GM03348 (cell line): ENCODE data around the gene BDH2.

Experiments used
- DNase-seq: peaks from one replicate; pipeline ENCODE4 v3.0.0; 2012; ENCODE audit warnings: low spot score

BDH2 gene

GRCh38 chr4:103099691-103100392, at the start of gene BDH2:
Gene BDH2 (minus strand): TSS chr4:103099834. CDS start chr4:103096254, 3,580 bp downstream.
- peak; percentile 67 for DNase-seq

DNA sequence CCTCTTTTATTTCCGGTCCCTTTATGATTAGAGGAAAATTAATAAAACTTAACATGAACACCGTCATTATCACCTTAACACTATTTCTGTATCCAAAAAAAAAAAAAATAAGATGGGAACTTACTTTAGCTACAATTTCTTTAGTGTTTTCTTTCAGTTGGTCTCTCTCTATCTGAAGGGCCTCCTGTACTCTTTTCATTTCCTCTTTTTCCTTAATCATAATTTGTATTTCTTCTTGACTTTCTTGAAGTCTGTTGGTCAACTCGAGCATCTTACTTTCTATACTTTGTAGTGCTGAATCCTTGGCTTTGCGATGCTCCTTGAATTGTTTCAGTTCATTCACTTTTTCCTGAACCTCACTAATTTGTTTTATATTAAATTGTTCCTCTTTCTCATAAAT, 45.3 kb upstream of the BDH2 start:
- no peak for DNase-seq

GRCh38 chr4:103137446-103137827, 37.8 kb upstream of the BDH2 start:
- peak; percentile 4 for DNase-seq

DNA sequence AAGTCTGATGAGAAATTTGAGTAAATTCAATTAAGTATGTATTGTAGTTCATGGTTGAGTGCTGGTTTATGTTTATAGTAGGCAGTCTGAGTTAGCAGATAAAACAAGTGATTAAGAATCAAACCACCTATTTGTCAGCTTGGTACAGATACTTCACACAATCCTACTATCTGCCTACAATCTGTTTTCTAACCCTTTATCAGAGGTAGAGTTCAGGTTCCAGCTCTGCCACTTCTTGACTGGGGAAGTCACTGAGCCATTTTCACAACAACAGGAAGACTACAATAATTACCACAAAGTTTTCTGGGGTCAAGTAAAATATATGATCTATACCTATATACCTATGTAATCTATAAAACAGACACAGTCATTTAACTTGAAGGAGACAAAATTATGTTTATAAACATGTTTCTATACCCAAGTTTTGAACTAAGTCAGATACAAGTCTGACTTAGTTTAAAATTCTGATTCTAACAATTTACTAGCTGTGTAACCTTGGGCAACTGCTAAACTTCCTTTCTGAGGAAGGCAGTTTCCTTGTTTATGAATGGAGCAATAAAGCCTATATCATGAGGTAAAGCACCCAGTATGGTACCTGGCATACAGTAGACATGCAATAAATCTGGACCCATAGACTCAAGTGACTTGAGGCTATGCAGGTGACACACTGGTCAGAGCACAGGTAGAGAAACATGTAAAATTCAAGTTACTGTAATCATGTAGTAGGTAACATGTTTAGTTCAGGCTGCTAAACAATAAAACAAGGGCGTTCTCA, 37.2 kb upstream of the BDH2 start:
- DNase-seq: no peak

GRCh38 chr4:103129174-103129573, 29.5 kb upstream of the BDH2 start:
- no peak for DNase-seq

DNA sequence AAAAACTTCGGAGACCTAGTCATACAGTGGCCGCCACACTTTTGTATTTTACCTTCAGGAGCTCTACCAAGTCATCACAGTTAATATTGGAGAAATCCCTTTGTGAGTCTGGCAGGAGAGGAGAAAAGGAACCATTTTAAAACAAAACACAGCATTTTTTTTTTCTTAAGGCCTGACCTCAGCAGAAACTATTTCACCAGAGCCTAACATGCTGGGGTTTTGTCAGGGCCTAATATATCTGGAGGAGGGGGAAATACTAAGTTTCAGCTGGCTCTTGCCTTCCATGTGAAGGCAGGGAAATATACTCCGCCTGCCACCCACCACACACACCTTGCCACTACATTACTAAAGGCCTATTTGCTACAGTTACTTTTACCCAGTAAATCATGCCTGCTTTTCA, 26.5 kb upstream of the BDH2 start:
- DNase-seq: no peak

GRCh38 chr4:103123114-103123513, 23.5 kb upstream of the BDH2 start:
- DNase-seq: no peak

GRCh38 chr4:103118166-103118565, 18.5 kb upstream of the BDH2 start:
- DNase-seq: no peak

- DNase-seq: no peak
These were observed 12.0 kb upstream of the BDH2 start for GRCh38 chr4:103111598-103111997.

GRCh38 chr4:103108542-103108941, 8.9 kb upstream of the BDH2 start:
- DNase-seq: no peak

GRCh38 chr4:103105558-103106356, 6.1 kb upstream of the BDH2 start:
- no peak for DNase-seq

DNA sequence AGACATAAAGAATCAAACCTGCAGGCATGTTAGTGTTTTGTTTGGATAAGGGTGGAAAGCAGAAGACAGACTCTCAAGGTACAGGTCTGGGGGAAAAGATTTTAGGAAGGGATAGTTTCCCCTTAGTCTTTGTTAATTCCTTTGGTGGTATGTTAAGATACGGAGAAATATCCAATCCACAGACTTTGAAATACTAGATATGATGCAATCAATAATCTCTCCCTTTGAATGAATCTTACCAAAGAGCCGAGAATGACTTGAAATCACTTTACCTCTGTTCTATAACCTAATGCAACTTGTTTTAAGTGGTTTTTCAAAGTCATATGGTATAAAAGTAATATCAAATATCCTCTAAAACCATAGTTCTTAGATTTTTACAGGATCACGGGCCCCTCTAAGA, 5.3 kb upstream of the BDH2 start:
- DNase-seq: no peak

DNA sequence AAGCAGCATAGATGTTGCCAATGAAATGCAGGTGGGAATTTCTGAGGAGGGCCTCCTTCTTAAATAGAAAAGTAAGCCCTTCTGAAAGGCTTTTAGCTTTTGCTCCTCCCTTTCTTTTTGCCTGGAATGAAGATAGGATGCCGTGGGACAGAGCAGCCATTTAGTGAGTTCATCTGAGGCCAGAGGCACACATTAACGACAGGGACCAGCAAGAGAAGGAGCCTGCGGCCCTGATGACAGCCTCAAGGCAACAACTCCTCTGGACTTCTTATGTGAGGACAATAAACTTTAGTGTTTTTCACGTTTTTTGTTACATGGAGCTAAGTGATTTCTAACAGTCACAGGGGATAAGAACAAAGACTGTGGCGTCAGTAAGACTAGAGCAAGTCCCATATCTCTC, 1.1 kb upstream of the BDH2 start:
- DNase-seq: no peak

- no peak for DNase-seq
These were observed 736 bp downstream of the BDH2 start for GRCh38 chr4:103098756-103099440.

GRCh38 chr4:103098341-103098740, 1.3 kb downstream of the BDH2 start:
- DNase-seq: no peak

DNA sequence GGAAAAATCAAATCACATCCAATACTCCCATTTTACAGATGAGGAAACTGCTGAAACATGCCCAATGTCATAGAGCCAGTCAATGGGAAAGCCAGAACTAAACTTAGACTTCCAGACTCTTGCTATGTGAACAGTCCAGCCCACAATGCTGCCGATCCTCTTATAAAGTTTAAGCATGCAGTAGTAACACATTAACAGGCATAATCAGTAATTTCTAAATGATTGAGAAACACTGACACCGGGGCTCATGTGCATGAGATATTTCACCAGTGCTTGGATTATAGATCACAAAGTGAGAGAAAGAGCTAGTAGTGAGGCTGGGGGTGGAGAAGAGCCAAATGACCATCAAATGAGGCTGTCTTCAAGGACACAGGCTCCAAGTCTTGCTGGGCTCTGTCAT, 2.5 kb downstream of the BDH2 start:
- no peak for DNase-seq

DNA sequence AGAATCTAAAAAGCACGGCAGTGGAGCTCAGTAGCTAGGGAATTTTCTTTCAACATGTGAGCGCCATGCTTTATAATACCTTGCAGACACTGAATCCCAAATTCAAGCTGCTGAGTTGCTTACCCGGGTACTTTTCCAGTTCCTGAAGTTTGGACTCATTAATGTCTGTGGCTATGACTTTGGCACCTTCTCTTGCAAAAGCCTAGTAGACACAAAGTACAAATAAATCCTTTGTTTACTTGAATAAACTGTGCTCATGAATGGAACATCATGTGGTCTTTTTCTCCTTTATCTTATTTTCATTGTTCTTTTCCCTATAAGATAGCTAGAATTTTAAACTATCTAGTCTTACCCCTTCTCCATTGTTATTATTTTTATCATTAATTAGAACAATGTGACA, 4.6 kb downstream of the BDH2 start:
- no peak for DNase-seq

DNA sequence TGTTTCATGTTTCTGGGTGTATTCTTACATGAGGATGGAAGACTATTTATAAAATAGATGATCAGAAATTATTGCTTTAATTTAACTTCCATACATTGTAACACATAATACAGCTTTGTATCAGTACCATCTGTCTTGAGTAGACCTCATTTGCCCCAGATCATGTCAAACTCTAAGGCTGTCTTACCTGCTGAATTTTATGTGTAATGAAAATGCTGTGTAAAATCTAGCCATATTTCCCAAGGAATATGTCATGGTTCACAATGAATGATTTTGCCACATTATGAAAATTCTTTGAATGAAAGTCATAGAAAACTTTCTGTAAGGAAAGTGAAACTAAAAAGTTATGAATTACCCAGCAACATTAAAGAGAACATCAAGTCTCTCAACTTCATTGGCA, 7.4 kb downstream of the BDH2 start:
- no peak for DNase-seq

DNA sequence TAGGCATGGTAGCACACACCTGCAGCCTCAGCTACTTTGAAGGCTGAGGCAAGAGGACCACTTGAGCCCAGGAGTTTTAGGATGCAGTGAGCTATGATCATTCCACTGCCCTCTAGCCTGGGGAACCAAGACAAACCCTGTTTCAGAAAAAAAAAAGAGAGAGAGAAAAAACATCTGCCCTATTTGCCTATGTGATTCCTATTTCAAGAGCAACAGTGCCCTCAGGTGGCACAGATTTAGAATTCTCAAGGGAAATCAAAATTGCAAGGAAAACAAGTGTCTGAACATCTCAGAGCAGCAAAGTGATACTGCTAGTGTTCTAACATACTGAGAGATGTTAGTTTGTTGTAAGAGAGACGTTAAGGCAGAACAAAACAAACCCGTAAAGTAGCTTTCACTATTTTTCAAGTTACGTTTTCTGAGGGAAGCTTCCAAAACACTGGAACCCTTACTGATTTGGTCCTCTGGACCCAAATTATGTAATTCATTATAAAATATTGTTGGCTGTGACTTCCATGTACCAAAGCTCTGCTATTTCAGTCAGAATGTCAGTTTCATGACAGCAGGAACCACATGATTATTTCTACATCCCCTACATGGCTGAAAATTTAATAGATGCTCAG, 7.9 kb downstream of the BDH2 start:
- peak; percentile 27 for DNase-seq

DNA sequence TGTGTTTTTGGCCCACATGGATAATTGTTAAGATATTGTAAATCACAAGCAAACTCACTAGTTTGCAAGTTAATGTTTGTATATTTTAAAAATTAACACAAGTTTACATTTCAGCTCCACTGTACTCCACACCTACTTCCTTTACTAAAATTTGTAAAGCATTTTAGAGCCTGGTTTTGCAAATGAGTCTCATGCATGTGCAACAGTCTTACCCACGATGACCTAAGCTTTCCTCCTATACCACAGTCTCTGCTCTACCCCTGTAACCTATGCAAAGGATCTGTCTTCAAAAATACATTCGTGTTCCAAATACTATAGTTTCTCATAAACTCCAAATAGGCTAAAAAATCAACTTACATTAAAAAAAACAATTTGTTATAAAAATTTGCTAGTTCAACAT, 10.2 kb downstream of the BDH2 start:
- DNase-seq: no peak

GRCh38 chr4:103086551-103086950, 13.1 kb downstream of the BDH2 start:
- DNase-seq: no peak
